OCI-LY3 (cell line): ENCODE results near the gene RELN.
"Not testable (repeated sequence)": the region's sequence is repeated elsewhere in the genome, so short reads cannot be mapped to it uniquely, and the experiment has no call there.

ENCODE experiments used
- H2AFZ ChIP-seq: fragments of 200-600, 300-600 bp; shearing (Covaris generic); 2 replicates; pipeline ENCODE4 v1.6.0; 2014; ENCODE audit warnings: antibody characterized with exemption, low read depth, low read length
- H3K27ac ChIP-seq: fragments of 200-600, 300-600 bp; sonication (generic); 2 replicates; pipeline ENCODE4 v1.5.1; 2014; ENCODE audit warnings: mild to moderate bottlenecking, low read length, moderate library complexity, mixed read lengths
- H3K27me3 ChIP-seq: fragments of 200-600, 300-600 bp; sonication (generic); 2 replicates; pipeline ENCODE4 v1.6.1; 2014; ENCODE audit warnings: low read depth, low read length, mixed read lengths
- H3K36me3 ChIP-seq: fragments of 200-600, 300-600 bp; sonication (generic); replicated peaks from 2 replicates; pipeline ENCODE3; 2014; ENCODE audit warnings: low read depth, low read length, mixed read lengths
- H3K4me1 ChIP-seq: fragments of 300-600, 200-600 bp; sonication (generic); 2 replicates; pipeline ENCODE4 v1.6.1; 2014; ENCODE audit warnings: low read length, mixed read lengths
- H3K4me2 ChIP-seq: fragments of 200-600, 300-600 bp; sonication (generic); 2 replicates; pipeline ENCODE4 v1.6.1; 2014; ENCODE audit warnings: low read length, mixed read lengths
- H3K4me3 ChIP-seq: fragments of 300-600, 200-600 bp; sonication (generic); 2 replicates; pipeline ENCODE4 v1.5.1; 2014; ENCODE audit warnings: antibody characterized with exemption, mild to moderate bottlenecking, low read length, moderate library complexity
- H3K79me2 ChIP-seq: fragments of 300-600, 200-600 bp; shearing (Covaris generic); 2 replicates; pipeline ENCODE4 v1.6.1; 2014; ENCODE audit warnings: mild to moderate bottlenecking, low read length, mixed read lengths
- H3K9ac ChIP-seq: fragments of 300-600, 200-600 bp; shearing (Covaris generic); 2 replicates; pipeline ENCODE4 v1.6.0; 2014; ENCODE audit warnings: mild to moderate bottlenecking, low read length, moderate library complexity
- H3K9me3 ChIP-seq: fragments of 200-600, 300-600 bp; shearing (Covaris generic); 2 replicates; pipeline ENCODE4 v1.6.1; 2014; ENCODE audit warnings: low read length, mixed read lengths; ENCODE audit not compliant: insufficient read depth
- H4K20me1 ChIP-seq: fragments of 200-600, 300-600 bp; sonication (generic); 2 replicates; pipeline ENCODE4 v1.6.1; 2016; ENCODE audit warnings: low read length, mixed read lengths; ENCODE audit not compliant: insufficient read depth
- CTCF ChIP-seq: fragments of 200-600, 300-600 bp; sonication (generic); IDR thresholded peaks from 2 replicates; pipeline ENCODE4 v1.5.1; 2014; ENCODE audit warnings: antibody characterized with exemption, low read length, low read depth
- EZH2phosphoT487 ChIP-seq: fragments of 200-600 bp; shearing (Covaris generic); IDR thresholded peaks from 2 replicates; pipeline ENCODE4 v1.6.1; 2018; ENCODE audit warnings: antibody characterized with exemption, mixed run types, low read depth

RELN gene

GRCh38 chr7:103791894-103792293, 197.6 kb downstream of the RELN start:
- Histone ChIP-seq H3K4me2 (no peak overlapping the region), H3K27me3 (peaks cover 3% of the 10 kb centered on the region; the same call in 1 of the 2 replicates), H3K4me1 (no peaks in the 10 kb centered on the region), H4K20me1 (no peaks in the 10 kb centered on the region), H3K9ac (no peak overlapping the region), H3K36me3 (no peaks in the 10 kb centered on the region), H2AFZ (no peak overlapping the region), H3K27ac (no peak overlapping the region), H3K79me2 (no peaks in the 10 kb centered on the region), H3K4me3 (no peak overlapping the region), H3K9me3 (no peaks in the 10 kb centered on the region)
- TF ChIP-seq EZH2phosphoT487 (no peak), CTCF (no peak)

GRCh38 chr7:103787041-103787440, 202.4 kb downstream of the RELN start:
- H3K27ac ChIP-seq, H3K4me1 ChIP-seq, H2AFZ ChIP-seq, H3K4me3 ChIP-seq, H3K9me3 ChIP-seq, H3K36me3 ChIP-seq, H3K4me2 ChIP-seq, H4K20me1 ChIP-seq, H3K9ac ChIP-seq, H3K27me3 ChIP-seq, H3K79me2 ChIP-seq: not testable (repeated sequence)

GRCh38 chr7:103784646-103785286, 204.7 kb downstream of the RELN start:
- H3K9me3 ChIP-seq, result no peaks in the 10 kb centered on the region
- H3K27me3 ChIP-seq, result peaks cover 11% of the 10 kb centered on the region; the same call in 1 of the 2 replicates
- no peak overlapping the region for H3K27ac ChIP-seq
- TF ChIP-seq EZH2phosphoT487 (no peak), CTCF (no peak)
- H3K9ac ChIP-seq, result no peak overlapping the region
- H3K4me2 ChIP-seq, result no peak overlapping the region
- H3K4me1 ChIP-seq, result no peaks in the 10 kb centered on the region
- H3K36me3 ChIP-seq, result no peaks in the 10 kb centered on the region
- no peak overlapping the region for H3K4me3 ChIP-seq
- no peak overlapping the region for H2AFZ ChIP-seq
- no peaks in the 10 kb centered on the region for H4K20me1 ChIP-seq
- no peaks in the 10 kb centered on the region for H3K79me2 ChIP-seq

GRCh38 chr7:103781409-103781808, 208.0 kb downstream of the RELN start:
- H3K4me2 ChIP-seq, result no peak overlapping the region
- TF ChIP-seq CTCF (no peak), EZH2phosphoT487 (no peak)

GRCh38 chr7:103780561-103780960, 208.9 kb downstream of the RELN start:
- H2AFZ ChIP-seq, H3K9me3 ChIP-seq, H3K27ac ChIP-seq, H3K4me3 ChIP-seq, H3K9ac ChIP-seq, H3K36me3 ChIP-seq, H4K20me1 ChIP-seq, H3K79me2 ChIP-seq, H3K4me1 ChIP-seq, H3K4me2 ChIP-seq: not testable (repeated sequence)
- H3K27me3 ChIP-seq, result peaks cover 11% of the 10 kb centered on the region; the same call in 1 of the 2 replicates

More at GRCh38 chr7:103781409-103781808, 208.0 kb downstream of the RELN start:
- no peak overlapping the region for H3K9ac ChIP-seq
- no peaks in the 10 kb centered on the region for H3K4me1 ChIP-seq
- no peaks in the 10 kb centered on the region for H3K36me3 ChIP-seq
- H3K79me2 ChIP-seq, result no peaks in the 10 kb centered on the region
- H3K27ac ChIP-seq, result no peak overlapping the region
- no peak overlapping the region for H2AFZ ChIP-seq
- no peaks in the 10 kb centered on the region for H3K9me3 ChIP-seq
- peaks cover 11% of the 10 kb centered on the region; the same call in 1 of the 2 replicates for H3K27me3 ChIP-seq
- no peaks in the 10 kb centered on the region for H4K20me1 ChIP-seq
- no peak overlapping the region for H3K4me3 ChIP-seq
